K562 (cell line): ENCODE measurements around the gene GRIA4. TPM values are rescaled to one million over a fixed set of nuclear protein-coding genes. Genes with fewer than 3 reads are reported as not detected.

ENCODE experiments used
- ATAC-seq: fragments of 200-7000 bp; cut with Tn5 transposase; 3 replicates; pipeline ENCODE4 v1.9.1; 2020; ENCODE audit warnings: moderate library complexity
- BruUV-seq: library from RNA; stranded (reverse); fragments of 400-500 nt; replicated peaks from 2 replicates; lab custom pipeline; 2021; lab: Mats Ljungman, UMichigan
- CTCF ChIA-PET: fragments of 300-600 bp; formaldehyde crosslinking; extraction: SDS; loops from one replicate; lab custom pipeline; 2021; ENCODE audit warnings: low intra/inter-chr PET ratio; lab: Yijun Ruan, JAX
- POLR2A ChIA-PET: fragments of 300-600, 350-650 bp; sonication (Branson Sonifier 250); formaldehyde crosslinking; extraction: SDS; loops from one replicate; lab custom pipeline; 2021; ENCODE audit warnings: antibody characterized with exemption, inconsistent platforms; lab: Yijun Ruan, JAX
- DNase-seq, 4 experiments: peaks; one replicate each; pipeline versions ENCODE4 v3.0.0 to v3.0.0-alpha.2; 2011 to 2018; ENCODE audit warnings: low spot score in 3 of 4, mixed read lengths in 3 of 4; ENCODE audit errors: extremely low read depth in 1 of 4
- FAIRE-seq: peaks from 2 replicates; lab custom pipeline; 2011; peaks lifted over from hg19 to GRCh38; lab: Jason Lieb, UNC
- H2AFZ ChIP-seq: 2 replicates; pipeline ENCODE4 v1.6.0; 2011; ENCODE audit warnings: low read depth, low read length, control low read depth, inconsistent platforms
- H3K27ac ChIP-seq: fragments of 200-600 bp; 3 replicates; pipeline ENCODE4 v1.8.0; 2011; ENCODE audit warnings: low read depth, mild to moderate bottlenecking, control low read depth, inconsistent platforms, low read length, moderate library complexity, mixed read lengths; ENCODE audit errors: extremely low read depth
- H3K27me3 ChIP-seq, 2 experiments: fragments of 300-600 bp in 1 of 2; 2 replicates in 1 of 2; 3 replicates in 1 of 2; pipeline versions ENCODE4 v1.6.0 to v1.8.0; 2011; ENCODE audit warnings: inconsistent platforms in 2 of 2, low read length in 2 of 2, mild to moderate bottlenecking in 1 of 2, mixed read lengths in 1 of 2, moderate library complexity in 1 of 2; ENCODE audit not compliant: control insufficient read depth in 2 of 2, insufficient read depth in 2 of 2
- H3K36me3 ChIP-seq: fragments of 300-600 bp; 3 replicates; pipeline ENCODE4 v1.8.0; 2011; ENCODE audit warnings: mild to moderate bottlenecking, low read length, inconsistent platforms; ENCODE audit not compliant: control insufficient read depth, insufficient read depth
- H3K4me1 ChIP-seq, 2 experiments: fragments of 200-600 bp in 1 of 2; replicated peaks in 1 of 2; 2 replicates in 1 of 2; 3 replicates in 1 of 2; pipeline versions ENCODE4 v1.5.1 to v1.8.0; 2011; ENCODE audit warnings: inconsistent platforms in 2 of 2, low read length in 2 of 2, mild to moderate bottlenecking in 1 of 2, mixed read lengths in 1 of 2, moderate library complexity in 1 of 2; ENCODE audit not compliant: control insufficient read depth in 2 of 2, insufficient read depth in 2 of 2
- H3K4me2 ChIP-seq: 2 replicates; pipeline ENCODE4 v1.6.1; 2011; ENCODE audit warnings: low read length, control low read depth, inconsistent platforms, mixed read lengths; ENCODE audit not compliant: insufficient read depth
- H3K4me3 ChIP-seq: fragments of 200-600 bp; sonication (generic), shearing (Covaris generic); 2 replicates; pipeline ENCODE4 v1.5.1; 2016; ENCODE audit warnings: control low read depth, inconsistent platforms
- H3K79me2 ChIP-seq: fragments of 200-600 bp; 3 replicates; pipeline ENCODE4 v1.8.0; 2011; ENCODE audit warnings: low read length, inconsistent platforms; ENCODE audit not compliant: control insufficient read depth, insufficient read depth
- H3K9ac ChIP-seq, 2 experiments: 2 replicates each; pipeline versions ENCODE4 v1.6.0 to v1.6.1; 2011; ENCODE audit warnings: low read depth in 2 of 2, low read length in 2 of 2, control low read depth in 1 of 2, inconsistent platforms in 1 of 2, mild to moderate bottlenecking in 1 of 2, mixed read lengths in 1 of 2; ENCODE audit not compliant: insufficient read depth in 1 of 2
- H3K9me1 ChIP-seq: one replicate; pipeline ENCODE4 v1.6.0; 2011; ENCODE audit warnings: inconsistent platforms, mild to moderate bottlenecking, low read length, moderate library complexity; ENCODE audit not compliant: control insufficient read depth, insufficient read depth
- H3K9me3 ChIP-seq: replicated peaks from 2 replicates; pipeline ENCODE4 v1.5.1; 2011; ENCODE audit warnings: low read depth, low read length, inconsistent platforms; ENCODE audit not compliant: control insufficient read depth, insufficient read depth
- H4K20me1 ChIP-seq: replicated peaks from 2 replicates; pipeline ENCODE4 v1.6.1; 2011; ENCODE audit warnings: low read length, inconsistent platforms, mixed read lengths; ENCODE audit not compliant: control insufficient read depth, insufficient read depth
- C11orf30 ChIP-seq: fragments of 450-650 bp; IDR thresholded peaks from 2 replicates; pipeline ENCODE4 v1.6.1; 2016; ENCODE audit warnings: low read depth, mild to moderate bottlenecking
- GTF2A2 ChIP-seq: IDR thresholded peaks from 2 replicates; pipeline ENCODE4 v1.6.1; 2016; ENCODE audit warnings: mild to moderate bottlenecking, missing genetic modification characterization, missing compliant biosample characterization
- KLF1 ChIP-seq: fragments of 450-650 bp; IDR thresholded peaks from 2 replicates; pipeline ENCODE4 v1.6.1; 2016; ENCODE audit warnings: missing genetic modification characterization, missing compliant biosample characterization
- LEF1 ChIP-seq: fragments of 450-650 bp; IDR thresholded peaks from 2 replicates; pipeline ENCODE4 v1.6.1; 2016; ENCODE audit warnings: mild to moderate bottlenecking
- TRIM25 ChIP-seq: fragments of 450-650 bp; IDR thresholded peaks from 2 replicates; pipeline ENCODE4 v1.7.0; 2016; ENCODE audit warnings: borderline replicate concordance
- XRCC5 ChIP-seq: fragments of 200-400 bp; formaldehyde crosslinking; IDR thresholded peaks from 2 replicates; pipeline ENCODE4 v1.6.1; 2017; ENCODE audit warnings: low read depth, mild to moderate bottlenecking, low read length
- ZBTB7A ChIP-seq: IDR thresholded peaks from 2 replicates; pipeline ENCODE4 v1.6.1; 2011; ENCODE audit warnings: low read depth, mild to moderate bottlenecking, low read length, moderate library complexity, borderline replicate concordance; ENCODE audit not compliant: control insufficient read depth
- ZMIZ1 ChIP-seq, 2 experiments: fragments of 150-350 bp in 1 of 2; IDR thresholded peaks; 2 replicates each; pipeline ENCODE4 v1.6.1; 2012 to 2016; ENCODE audit warnings: low read depth in 2 of 2, low read length in 2 of 2, mild to moderate bottlenecking in 1 of 2, moderate library complexity in 1 of 2
- ZNF586 ChIP-seq: fragments of 450-650 bp; formaldehyde crosslinking; conservative IDR thresholded peaks from 2 replicates; pipeline ENCODE4 v1.4.0; 2020; ENCODE audit warnings: mild to moderate bottlenecking, moderate library complexity
- WGBS: fragments of 100-300 bp; shearing (Covaris generic); methylation state at CpG from one replicate; pipeline ENCODE4 v1.1.6; 2016; ENCODE audit warnings: low coverage, mixed read lengths; ENCODE audit not compliant: insufficient coverage; ENCODE audit errors: missing lambda C conversion rate; 5-methylcytosine and 5-hydroxymethylcytosine counted together
- in situ Hi-C: fragments of 300-500 bp; cut with MboI; formaldehyde crosslinking; loops from 4 replicates; pipeline ENCODE4 v1.15.0; 2018; ENCODE audit warnings: inconsistent platforms, mixed read lengths
- intact Hi-C: fragments of 100-400 bp; cut with micrococcal nuclease; formaldehyde crosslinking; loops from 2 replicates; pipeline ENCODE4 v1.14.2; 2022
- polyA plus RNA-seq, 8 experiments: library from polyadenylated mRNA; depleted of rRNA in 4 of 8; stranded (reverse) in 5 of 8; unstranded in 3 of 8; fragments of >200 nt; fragmentation: Nextera tagmentation in 2 of 8; fragmentation: Illumina TruSeq in 1 of 8; extraction: Ambion mirVana in 2 of 8; extraction: Trizol in 1 of 8; gene quantifications; 2 replicates each; pipeline versions ENCODE4 v1.2.1 to v1.2.3, GENCODE V29; 2011 to 2014; ENCODE audit warnings: inconsistent platforms in 1 of 8, missing spikeins in 1 of 8
- total RNA-seq, 7 experiments: library from RNA; depleted of rRNA in 6 of 7; stranded (reverse); fragments of >200 nt in 6 of 7; fragmentation: Illumina TruSeq in 2 of 7; extraction: Trizol in 2 of 7; gene quantifications; 2 replicates each; pipeline versions ENCODE4 v1.2.1 to v1.2.3, GENCODE V29; 2011 to 2021; ENCODE audit warnings: low replicate concordance in 1 of 7

The GRIA4 gene
- total and polyA plus RNA-seq, 9 of the 15 experiments (the other 6 are each of a cell fraction or from before 2014, with no cell fraction given), result not detected

GRCh38 chr11:105609832-105610781 is at the start of gene GRIA4 (continued):
- TF ChIP-seq ZNF586 (CRISPR knock-in tag), result no peak
- no peak for TF ChIP-seq KLF1
- TF ChIP-seq GTF2A2 (tag), result no peak
- TF ChIP-seq, all 486 proteins: peak for 0

- Histone ChIP-seq H3K27me3 (no peaks in the 10 kb centered on the region), H3K9ac (no peak overlapping the region), H3K36me3 (no peaks in the 10 kb centered on the region), H3K4me2 (no peak overlapping the region), H4K20me1 (no peaks in the 10 kb centered on the region), H3K9me1 (no peaks in the 10 kb centered on the region), H2AFZ (no peak overlapping the region), H3K27ac (no peak overlapping the region), H3K4me1 (no peaks in the 10 kb centered on the region), H3K79me2 (no peaks in the 10 kb centered on the region), H3K4me3 (no peak overlapping the region), H3K9me3 (no peaks in the 10 kb centered on the region)
- no peak for ATAC-seq
- intact Hi-C loops, result no loop called here
- DNase-seq, result no peak
- POLR2A ChIA-PET, result no interaction called here
- BruUV-seq, result no TSS peak
- in situ Hi-C loops, result no loop called here
- 0% methylated on average over 3 of the region's 3 CpGs for WGBS
- no peak for FAIRE-seq
- CTCF ChIA-PET, result no interaction called here
- no peak for TF ChIP-seq ZBTB7A
- no peak for TF ChIP-seq XRCC5
- no peak for TF ChIP-seq LEF1
- no peak for TF ChIP-seq TRIM25
- TF ChIP-seq ZMIZ1 (IDR thresholded peaks at IDR 0.05; ENCODE audit: low read depth in 2 of 2, low read length in 2 of 2), result no peak
- no peak for TF ChIP-seq C11orf30
Measured at GRCh38 chr11:105573091-105573490, 36.8 kb upstream of the GRIA4 start.
